GM18909 (cell line): ENCODE results near the gene RNF183.

Source experiments
- ATAC-seq: cut with Tn5 transposase; IDR thresholded peaks from one replicate; pipeline ENCODE4 v1.9.1; 2021; ENCODE audit warnings: mild to moderate bottlenecking; ENCODE audit not compliant: unreplicated experiment, poor library complexity

Gene RNF183, protein sequence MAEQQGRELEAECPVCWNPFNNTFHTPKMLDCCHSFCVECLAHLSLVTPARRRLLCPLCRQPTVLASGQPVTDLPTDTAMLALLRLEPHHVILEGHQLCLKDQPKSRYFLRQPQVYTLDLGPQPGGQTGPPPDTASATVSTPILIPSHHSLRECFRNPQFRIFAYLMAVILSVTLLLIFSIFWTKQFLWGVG

DNA sequence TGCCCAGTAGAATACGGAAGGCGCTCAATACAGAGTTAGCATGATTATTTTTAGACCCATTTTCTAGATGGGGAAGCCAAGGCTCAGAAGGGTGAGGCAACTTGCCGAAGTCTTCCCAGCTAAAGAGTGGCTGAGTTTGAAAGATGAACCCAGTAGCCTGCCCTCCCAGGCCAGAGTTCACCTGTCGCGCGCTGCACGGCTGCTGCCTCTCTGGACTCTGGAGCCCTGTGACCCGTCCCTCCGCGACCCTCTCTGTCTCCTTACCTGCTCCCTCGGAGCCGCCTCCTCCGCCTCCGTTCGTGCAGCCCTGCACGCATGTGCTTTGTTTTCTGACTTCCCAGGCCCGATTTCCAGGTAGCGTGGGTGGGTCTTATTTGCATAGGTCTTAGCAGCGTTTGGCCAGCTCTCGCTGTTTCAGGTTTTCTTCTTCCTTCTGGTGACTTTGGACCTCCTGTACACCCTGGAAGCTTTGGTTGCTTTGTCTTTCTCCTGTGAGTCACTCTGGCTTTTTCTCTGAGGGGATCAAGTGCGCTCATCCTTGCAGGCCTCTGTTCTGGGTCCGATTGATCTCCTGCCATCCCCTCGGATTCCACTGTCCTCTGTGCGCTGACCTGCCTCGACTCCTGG, at the start of gene RNF183:
Gene RNF183 (minus strand): TSS at position 585 of the 627 bp plus-strand sequence. CDS start 5,192 bp downstream, outside the sequence.
- no peak for ATAC-seq

DNA sequence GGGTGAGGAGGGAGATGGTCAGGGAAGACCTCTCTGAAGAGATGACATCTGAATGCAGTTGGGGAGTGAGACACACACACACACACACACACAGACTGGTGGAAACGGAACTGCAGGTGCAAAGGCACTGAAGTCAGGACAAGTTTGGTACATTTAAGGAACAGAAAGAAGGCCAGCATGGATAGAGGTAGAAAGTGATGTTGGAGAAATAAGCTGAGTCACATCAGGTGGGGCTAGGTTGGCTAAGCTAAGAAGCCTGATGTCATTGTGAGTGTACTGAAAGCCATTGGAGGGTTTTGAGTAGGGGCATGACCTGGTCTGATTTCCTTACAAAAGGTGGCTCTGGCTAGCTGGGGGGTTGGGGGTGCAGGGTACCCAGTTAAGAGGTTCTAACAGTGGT, 49.2 kb upstream of the RNF183 start:
- ATAC-seq, result no peak

DNA sequence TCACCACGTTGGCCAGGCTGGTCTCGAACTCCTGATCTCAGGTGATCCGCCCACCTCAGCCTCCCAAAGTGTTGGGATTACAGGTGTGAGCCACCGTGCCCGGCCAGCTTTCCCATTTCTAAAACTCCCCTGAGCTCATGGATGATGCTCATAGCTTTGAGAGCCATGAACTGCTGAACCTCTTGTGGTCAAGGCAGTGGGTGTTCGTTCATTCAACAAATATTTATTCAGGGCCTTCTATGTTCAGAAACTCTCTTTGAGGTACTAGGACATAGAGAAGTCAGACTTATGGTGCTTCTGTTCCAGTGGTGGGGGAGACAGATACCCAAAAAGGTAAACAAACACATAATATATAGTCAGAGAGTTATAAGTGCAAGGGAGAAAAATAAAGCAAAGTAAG, 48.8 kb upstream of the RNF183 start:
- ATAC-seq, result no peak

DNA sequence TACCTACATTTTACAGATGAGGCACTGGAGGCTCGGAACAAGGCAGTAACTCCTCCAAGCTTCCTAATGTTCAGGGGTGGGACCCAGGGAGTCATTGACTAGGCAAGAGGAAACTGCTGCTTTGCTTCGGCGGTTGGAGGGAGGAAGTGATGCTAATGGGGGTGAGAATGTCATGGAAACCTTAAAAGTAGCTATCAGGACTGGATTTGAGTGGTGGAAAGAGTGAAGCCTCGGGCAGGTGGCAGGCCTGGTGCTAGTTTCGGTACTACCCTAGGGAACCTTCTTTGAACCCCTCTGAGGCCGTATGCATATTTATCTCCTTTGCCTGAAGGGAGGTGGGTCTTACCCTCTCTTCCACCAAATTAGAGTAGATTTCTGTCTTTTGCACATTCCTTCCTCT, 47.8 kb upstream of the RNF183 start:
- no peak for ATAC-seq

DNA sequence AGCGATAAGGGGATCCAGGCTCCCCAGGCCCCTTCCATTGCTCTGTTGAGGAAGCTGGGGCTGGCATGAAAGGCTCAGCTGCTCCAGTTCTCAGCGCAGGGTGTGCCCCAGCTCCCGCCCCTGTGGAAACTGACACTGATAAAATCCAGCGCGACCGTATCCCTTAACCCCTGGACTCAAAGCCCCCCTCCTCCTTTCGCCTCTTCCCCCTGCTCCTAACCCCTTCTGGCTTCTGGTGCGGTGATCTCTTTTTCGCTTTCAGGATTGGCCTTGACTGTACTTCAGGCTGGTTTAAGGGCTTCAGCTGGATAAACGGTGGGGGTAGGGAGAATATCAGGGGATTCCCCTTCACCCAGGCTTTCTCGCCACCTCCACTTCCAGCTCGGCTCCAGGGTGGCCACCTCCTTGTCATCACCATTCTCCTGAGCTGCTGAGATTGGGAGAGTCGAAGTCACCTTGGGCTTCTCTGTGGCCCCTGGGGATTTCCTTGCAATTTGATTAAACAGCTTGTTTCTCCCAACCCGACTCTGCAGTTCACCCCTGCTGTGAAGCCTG, 47.0 kb upstream of the RNF183 start:
- no peak for ATAC-seq

DNA sequence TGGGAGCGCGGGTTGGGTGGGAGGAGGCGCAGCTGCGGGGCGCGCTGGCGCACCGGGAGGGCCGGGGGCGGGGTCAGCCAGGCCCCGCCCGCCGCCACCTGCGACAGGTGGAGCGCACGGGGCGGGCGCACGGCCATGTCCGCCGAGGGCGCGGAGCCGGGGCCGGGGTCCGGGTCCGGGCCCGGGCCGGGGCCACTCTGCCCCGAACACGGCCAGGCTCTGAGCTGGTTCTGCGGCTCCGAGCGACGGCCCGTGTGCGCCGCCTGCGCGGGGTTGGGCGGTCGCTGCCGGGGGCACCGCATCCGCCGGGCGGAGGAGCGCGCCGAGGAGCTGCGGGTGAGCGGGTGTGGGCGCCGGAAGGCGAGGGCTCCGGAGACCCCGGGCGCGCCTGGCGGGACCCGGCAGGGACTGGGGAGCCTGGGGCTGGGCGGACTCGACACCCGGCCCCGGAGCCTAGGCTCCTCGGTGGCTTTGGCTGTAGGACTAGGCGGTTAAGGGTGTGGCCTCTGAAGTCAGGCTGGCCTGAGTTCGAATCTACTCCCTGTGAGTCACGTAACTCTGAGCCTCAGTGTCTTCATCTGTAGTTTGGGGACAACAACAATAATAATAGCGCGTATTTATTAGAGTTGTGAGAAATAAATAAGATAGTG, 46.4 kb upstream of the RNF183 start, which contains the start of gene BSPRY:
Gene BSPRY (plus strand): TSS at position 97 of the 650 bp plus-strand sequence. CDS start 39 bp downstream, at position 136.
- peak; percentile 53 for ATAC-seq

DNA sequence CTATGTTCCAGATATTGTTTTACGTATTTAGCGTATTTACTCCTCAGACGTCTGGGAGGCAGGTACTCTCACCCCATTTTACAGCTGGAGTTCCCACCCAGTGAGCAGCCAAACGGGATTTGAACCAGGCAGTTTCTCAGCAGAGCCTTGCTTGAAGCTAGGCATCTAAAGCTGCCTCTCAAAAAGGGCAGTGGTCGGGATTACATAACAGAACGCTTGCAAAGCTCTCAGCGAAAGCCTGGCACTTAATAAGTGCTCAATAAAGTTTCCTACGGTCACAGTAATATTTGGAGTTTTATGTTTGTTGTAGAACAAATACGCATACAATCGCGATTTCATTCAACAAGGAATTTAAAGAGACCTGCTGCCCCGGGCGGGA, 45.9 kb upstream of the RNF183 start:
- ATAC-seq, result no peak

DNA sequence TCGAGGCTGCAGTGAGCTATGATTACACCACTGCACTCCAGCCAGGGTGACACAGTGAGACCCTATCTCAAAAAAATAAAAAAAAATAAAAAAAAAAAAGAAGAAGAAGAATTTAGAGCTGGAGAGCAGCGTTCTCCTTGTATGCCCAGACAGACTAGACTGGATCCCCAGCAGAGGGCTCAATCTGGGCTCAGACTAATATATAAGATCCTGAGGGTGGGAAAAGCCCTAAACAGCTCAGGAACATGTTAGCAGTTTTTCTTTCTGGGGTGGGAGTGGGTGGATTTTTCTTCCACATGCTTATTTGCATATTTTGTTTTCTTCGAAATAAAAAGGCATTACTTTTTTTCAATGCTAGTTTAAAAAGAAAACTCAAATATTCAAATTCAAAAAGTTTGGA, 45.3 kb upstream of the RNF183 start:
- no peak for ATAC-seq

DNA sequence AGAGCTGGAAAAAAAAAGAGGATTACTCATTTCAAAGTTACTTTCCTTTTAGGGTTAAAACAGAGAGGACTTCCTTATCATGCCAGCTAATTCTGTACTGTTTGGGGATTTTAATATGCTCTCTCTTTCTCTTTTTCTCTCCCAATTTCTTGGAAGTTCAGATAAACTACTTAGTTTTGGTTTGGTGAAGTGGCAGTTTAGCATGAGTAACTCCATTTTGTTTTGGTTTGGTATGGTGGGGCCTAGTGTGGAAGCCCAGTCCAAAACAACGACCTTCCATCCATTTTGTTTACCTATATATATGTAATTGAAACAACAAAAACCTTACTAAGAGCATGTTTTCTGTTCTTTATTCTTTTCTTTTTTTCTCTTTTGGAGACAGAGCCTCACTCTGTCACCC, 42.5 kb upstream of the RNF183 start:
- ATAC-seq, result no peak

DNA sequence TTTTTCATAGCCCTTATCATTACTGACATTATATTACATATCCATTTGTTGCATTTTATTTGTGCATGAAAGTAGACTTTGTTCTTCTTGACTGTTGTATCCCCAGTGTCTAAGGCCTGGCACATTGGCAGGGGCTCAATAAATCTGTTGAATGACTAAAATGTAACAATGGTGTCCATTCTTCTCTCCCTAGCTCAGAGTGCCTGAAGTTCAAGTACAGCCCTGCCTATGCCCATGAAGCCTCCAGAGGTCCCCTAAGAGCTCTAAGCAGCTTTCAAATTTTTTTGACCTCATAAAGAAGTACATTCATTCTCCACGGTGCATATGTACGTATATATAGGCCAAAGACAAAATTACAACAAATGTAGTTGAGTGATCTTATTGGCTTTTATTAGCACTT, 42.0 kb upstream of the RNF183 start:
- no peak for ATAC-seq

DNA sequence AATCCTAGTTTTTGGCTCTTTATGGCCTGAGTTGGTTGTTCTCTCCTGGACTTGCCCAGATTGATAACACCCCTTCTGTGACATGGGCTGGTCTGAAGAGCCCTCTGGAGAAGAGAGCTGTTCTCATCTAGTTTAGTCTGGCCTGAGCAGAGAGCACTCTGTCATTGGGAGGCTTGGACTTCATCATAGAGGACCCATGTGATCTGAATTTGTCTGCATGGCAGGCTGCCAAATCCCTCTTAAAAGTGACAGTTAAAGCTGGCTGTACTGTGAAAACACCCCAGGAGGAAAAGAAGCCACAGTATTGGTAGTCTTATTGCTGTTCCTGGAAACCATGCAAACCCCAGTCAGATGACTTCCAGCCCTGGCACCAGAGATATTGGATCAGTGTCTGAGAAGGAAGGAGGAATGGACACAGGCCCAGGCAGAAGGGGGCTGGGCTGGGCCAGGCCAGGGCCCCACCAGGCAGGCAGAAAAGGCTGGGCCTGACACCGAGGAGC, 40.6 kb upstream of the RNF183 start:
- ATAC-seq, result no peak

DNA sequence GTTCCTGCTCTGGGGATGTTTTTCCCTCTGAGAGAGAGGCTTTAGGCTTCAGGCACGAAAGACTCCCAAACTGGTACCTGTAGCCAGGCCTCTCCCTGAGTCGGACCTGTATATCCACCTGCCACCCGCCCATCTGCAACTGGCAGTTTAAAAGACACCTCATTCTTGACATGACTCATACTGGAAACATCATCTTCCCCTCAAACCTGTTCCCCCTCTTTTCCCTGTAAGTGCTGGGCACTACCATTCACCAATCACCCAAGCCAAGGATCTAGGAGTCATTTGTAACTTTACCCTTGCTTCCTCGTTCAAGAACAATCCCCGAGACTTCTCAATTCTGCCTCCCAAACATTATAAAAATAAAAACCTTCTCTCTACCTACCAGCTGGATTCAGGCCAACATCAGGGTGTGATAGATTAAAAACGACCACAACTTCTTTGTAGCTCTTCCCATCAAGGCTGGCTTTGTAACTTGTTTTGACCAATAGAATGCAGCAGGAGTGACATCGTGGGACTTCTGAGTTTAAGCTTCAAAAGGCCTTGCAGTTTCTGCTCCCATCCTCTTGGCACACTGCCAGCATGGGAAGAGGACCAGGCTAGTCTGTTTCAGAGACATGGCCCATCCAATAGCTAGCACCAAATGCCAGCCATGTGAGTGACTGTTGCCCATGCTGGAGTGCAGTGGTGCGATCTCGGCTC, 38.7 kb upstream of the RNF183 start:
- no peak for ATAC-seq

DNA sequence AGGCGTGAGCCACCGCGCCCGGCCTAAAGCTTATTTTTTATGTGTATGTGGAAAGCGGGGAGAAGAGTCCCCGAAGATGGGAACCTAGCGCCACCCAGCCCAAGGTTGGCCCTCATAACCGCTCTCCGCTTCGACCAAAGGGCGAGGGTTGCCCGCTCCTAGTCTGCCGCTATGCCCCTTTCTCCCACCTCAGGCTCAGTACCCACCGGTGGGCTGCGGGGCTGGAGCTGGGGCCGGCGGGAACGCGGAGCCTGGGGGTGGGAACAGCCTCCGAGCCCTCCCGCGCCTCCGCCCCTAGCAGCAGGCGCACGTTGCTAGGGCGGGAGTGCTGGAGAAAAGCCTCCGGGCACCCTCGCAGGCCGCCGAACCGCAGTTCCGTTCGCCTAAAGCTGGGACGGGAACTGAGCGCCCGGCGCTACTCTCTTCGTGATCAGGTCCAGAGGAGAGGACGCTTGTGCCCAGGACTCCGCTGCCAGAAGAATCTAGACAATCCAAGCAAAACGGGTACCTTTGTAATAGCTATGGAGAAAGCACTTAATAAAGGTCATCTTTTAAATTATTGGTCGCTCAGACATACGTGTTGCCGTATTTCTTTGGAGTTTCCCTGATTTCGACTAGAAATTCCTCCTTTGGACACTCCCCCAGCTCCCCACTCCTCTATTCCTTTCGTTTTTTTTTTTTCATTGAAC, 37.0 kb upstream of the RNF183 start, which contains the start of gene WDR31:
Gene WDR31 (minus strand): TSS at position 265 of the 689 bp plus-strand sequence. CDS start 8,253 bp downstream, outside the sequence.
- peak; percentile 98 for ATAC-seq

DNA sequence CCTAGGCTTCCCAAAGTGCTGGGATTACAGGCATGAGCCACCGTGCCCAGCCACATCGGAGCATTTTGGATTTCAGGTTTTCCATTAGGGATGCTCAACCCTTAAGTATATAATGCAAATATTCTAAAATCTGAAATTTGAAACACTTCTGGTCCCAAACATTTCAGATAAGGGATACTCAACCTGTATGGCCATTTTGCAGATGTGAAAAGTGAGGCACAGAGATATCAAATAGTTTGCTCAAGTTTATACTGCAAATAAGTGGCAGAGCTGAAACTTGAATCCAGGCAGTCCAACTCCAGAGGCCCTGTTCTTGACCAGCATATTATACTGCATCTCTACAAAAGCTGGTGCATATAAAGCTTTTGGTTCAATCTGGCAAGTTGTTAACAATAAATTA, 34.5 kb upstream of the RNF183 start:
- ATAC-seq, result no peak

DNA sequence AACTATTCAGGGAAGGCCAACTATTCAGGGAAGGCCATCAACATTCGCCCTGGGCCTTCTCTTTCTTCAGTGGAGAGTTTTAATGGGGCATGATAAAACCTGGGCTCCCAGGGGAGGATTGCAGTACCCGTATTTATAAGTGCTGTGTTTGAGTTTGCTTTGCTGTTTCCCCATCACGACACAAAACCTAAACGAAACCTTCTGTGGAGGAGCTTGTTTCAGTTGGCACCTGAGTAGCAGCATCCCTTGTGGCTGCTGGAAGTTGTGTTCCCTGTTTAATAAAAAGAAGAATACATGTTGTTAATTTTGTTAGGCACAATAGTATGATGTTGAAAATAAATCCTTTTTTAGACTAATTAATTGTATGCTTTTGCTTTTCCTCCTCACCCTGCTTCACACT, 28.6 kb upstream of the RNF183 start:
- ATAC-seq, result no peak

DNA sequence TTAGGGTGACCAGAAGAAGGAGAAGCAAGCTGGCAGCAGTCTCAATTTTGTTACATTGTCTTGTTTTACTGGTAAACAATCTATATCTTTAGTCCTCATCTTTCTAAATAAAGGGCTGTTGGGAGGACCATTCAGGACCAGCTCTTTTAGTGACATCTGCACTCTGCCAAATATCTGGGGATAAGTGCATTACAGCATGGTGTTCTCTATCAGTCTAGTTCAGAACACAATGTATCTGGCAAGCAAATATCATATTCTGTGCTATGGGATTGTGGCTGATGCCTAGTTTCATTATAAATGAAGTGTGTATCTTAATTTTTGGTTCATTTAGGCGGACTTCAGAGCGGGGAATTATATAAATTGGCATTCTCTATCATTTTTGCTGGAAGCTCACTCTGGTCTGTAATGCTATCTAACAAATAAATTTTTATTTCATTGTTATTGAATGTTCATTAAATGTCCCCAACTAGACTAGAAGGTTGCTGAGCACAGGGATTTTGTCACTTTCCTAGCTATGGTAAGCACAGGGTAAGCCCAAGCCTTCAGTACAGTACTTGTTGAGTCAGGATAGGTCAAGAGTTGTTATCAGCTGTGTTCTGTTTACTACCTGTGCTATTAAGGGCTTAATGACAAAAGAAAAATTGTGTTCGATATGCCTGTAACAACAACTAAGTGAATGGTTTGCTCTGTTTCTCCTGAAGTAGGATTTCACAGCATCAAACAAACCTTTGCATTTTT, 25.0 kb upstream of the RNF183 start:
- no peak for ATAC-seq

DNA sequence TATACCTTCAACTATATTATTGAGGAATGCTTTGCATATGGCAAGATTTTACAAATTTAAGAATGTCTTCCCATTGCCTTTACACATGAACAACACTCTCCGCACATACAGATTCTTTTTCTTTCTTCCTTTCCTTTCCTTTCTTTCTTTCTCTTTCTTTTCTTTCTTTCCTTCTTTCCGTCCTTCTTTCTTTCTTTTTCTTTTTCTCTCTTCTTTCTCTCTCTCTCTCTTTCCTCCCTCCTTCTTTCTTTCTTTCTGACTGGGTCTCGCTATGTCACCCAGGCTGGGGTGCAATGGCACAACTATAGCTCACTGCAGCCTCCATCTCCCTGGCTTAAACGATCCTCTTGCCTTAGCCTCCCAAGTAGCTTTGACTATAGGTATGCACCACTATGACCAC, 23.1 kb upstream of the RNF183 start:
- ATAC-seq, result no peak

DNA sequence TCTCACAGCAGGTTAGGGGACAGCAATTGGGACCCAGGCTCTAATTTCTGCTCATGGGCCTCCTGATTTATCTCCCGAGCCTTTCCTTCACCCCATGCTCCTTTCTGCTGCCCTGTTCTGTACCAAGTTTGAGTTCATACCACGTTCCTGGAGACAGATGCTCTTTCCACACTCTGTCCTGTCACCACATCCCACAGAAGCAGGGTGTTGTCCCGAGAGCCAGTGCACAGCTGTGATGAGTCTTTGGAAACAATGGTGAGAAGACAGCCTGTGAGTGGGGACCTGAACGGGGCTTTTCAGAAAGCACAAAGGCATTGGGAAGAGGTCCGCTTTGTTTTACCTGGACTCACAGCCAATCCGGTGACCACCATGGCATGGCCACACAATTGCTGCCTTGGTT, 19.5 kb upstream of the RNF183 start:
- ATAC-seq, result no peak

DNA sequence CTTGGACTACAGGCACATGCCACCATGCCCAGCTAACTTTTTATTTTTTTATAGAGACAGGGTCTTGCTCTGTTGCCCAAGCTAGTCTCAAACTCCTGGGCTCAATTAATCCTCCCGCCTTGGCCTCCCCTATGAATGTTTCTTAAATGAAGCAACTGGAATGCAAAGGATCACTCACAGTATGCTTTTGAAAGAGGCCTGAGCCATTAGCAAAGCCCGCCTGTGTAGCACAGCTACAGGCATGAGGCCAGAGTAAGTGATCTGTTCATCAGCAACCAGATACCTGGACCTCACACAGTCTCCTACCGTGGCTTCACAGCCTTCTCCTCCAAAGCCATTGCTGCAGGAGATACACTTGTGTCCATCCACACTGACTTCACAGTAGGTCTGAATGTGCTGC, 16.9 kb upstream of the RNF183 start:
- ATAC-seq, result no peak
